Measurements from ENCODE around the gene SYNM. TPM values are rescaled to one million over a fixed set of nuclear protein-coding genes. Genes with fewer than 3 reads are reported as not detected.

Gene SYNM
- total RNA-seq, 1 experiment from 2014 or later: 3.3 TPM

DNA sequence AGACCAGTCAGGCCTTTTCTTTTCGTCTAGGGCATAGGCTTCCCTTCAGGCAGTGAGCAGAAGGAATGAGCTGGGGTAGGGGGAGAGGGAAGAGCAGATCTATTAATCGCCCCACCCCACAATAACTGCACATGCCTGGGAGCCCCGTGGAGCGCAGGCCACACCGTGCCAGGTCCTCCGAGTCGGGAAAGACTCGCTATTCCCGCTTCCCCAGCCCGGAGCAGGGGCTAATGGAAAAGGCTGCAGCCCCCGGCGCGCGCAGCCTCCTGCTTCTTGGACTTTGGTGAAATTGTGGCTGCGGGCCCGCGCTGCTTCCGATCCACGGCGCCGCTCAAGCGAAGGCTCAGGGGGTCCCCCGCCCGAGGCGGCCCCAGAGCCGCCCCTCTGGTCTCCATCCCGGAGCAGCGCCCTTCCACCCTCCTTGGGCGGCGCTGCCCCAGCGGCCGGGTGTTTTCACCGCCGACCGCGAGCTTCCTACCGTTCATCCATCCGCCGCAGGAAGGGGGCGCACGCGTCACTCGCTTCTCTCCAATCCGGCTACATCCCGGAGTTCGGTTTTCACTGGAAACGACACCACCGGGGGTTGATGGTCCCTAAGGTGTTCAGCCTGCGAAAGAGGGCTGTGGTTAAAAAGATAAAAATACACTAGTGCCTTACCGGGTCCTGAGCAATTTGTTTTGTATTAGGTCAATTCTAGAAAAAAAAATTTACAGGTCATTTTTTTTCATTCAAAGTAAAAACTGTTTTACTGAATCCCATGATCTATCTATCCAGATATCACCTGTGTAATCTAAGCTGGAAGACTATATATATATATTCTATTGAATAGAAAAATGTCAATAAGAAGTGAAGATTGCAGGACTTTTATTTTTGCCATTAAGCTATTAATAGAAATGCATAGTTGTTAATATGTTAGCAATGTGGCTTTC is 4.4 kb upstream of the SYNM start:
- ChIA-PET RAD21 (ENCODE audit: low non-redundant PET in 1 of 2, low total read pairs in 2 of 2, uncharacterized antibody in 2 of 2, unreplicated experiment in 2 of 2) (interaction anchor here in 1 of 2 experiments (0.7 to 0.9 kb wide), 2 partner anchors 109 to 608 kb away, joined by 3 read pairs; no protein-coding TSS in a partner anchor), CTCF (interaction anchor here (0.7 to 2.3 kb wide), 16 partner anchors 9 to 604 kb away, joined by 3 to 9 read pairs (median 3); partner anchors contain the start of gene LRRC28), POLR2A (interaction anchor here (1.3 kb wide), 1 partner anchor 23 kb away, joined by 4 read pairs; no protein-coding TSS in a partner anchor)
- intact Hi-C loops (cut with micrococcal nuclease): loop anchor here (1.0 to 10.0 kb wide), 3 partner anchors 113 to 654 kb away; partner anchors contain the start of gene LRRC28
- H3K4me2 ChIP-seq (ENCODE audit: low read length): peak overlapping the region; percentile 73
- peak overlapping the region; percentile 95 for H2AFZ ChIP-seq (ENCODE audit: low read depth, low read length, poor library complexity, severe bottlenecking)
- H3K27ac ChIP-seq (ENCODE audit: low read depth, low read length): no peak overlapping the region
- no peaks in the 10 kb centered on the region for H3K79me2 ChIP-seq (ENCODE audit: insufficient read depth, low read length)
- H3K36me3 ChIP-seq (ENCODE audit: control insufficient read depth in 1 of 2, insufficient read depth in 2 of 2, low read length in 2 of 2): no peaks in the 10 kb centered on the region
- no peaks in the 10 kb centered on the region for H4K20me1 ChIP-seq (ENCODE audit: insufficient read depth)
- TF ChIP-seq JUND (IDR thresholded peaks at IDR 0.05) (no peak), RAD21 (IDR thresholded peaks at IDR 0.05; ENCODE audit: low read depth) (peak; percentile 82), POLR2AphosphoS5 (IDR thresholded peaks at IDR 0.05; ENCODE audit: low read depth, low read length) (no peak), SIN3A (IDR thresholded peaks at IDR 0.05; ENCODE audit: low read depth) (no peak)
- TF ChIP-seq, protein P1, sequence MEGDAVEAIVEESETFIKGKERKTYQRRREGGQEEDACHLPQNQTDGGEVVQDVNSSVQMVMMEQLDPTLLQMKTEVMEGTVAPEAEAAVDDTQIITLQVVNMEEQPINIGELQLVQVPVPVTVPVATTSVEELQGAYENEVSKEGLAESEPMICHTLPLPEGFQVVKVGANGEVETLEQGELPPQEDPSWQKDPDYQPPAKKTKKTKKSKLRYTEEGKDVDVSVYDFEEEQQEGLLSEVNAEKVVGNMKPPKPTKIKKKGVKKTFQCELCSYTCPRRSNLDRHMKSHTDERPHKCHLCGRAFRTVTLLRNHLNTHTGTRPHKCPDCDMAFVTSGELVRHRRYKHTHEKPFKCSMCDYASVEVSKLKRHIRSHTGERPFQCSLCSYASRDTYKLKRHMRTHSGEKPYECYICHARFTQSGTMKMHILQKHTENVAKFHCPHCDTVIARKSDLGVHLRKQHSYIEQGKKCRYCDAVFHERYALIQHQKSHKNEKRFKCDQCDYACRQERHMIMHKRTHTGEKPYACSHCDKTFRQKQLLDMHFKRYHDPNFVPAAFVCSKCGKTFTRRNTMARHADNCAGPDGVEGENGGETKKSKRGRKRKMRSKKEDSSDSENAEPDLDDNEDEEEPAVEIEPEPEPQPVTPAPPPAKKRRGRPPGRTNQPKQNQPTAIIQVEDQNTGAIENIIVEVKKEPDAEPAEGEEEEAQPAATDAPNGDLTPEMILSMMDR (IDR thresholded peaks at IDR 0.05 in 2 of 3, conservative IDR thresholded peaks at IDR 0.05 in 1 of 3; ENCODE audit: borderline replicate concordance in 1 of 3, insufficient read depth in 1 of 3, low read depth in 2 of 3, low read length in 2 of 3): peak; percentile 81 to 87 (median 81)
- H3K9me2 ChIP-seq (ENCODE audit: insufficient read depth): no peaks in the 10 kb centered on the region
- no TSS peak for BruUV-seq (replicated peaks)
- peaks cover 3 to 16% of the 10 kb centered on the region in 2 experiments; a peak in 3 of 4 replicates for H3K4me1 ChIP-seq (ENCODE audit: control insufficient read depth in 1 of 2, insufficient read depth in 2 of 2, low read length in 2 of 2)
- H3K27me3 ChIP-seq (ENCODE audit: insufficient read depth, low read length): no peaks in the 10 kb centered on the region
- peak; percentile 74 for ATAC-seq
- H3K9ac ChIP-seq (ENCODE audit: low read length): no peak overlapping the region
- peak overlapping the region; percentile 23 to 44; a peak in 3 of 4 replicates for H3K4me3 ChIP-seq (replicated peaks in 1 of 2; ENCODE audit: low read depth in 1 of 2, low read length in 2 of 2)
- no peaks in the 10 kb centered on the region for H3K9me3 ChIP-seq (ENCODE audit: control insufficient read depth in 1 of 2, insufficient read depth in 1 of 2, low read depth in 1 of 2, low read length in 2 of 2)
- DNase-seq (ENCODE audit: low read depth, low spot score): peak; percentile 36

All from HCT116 (cell line).